ENCODE measurements around the gene CBR3.
A peak's percentile ranks its signal among the peaks of the same experiment; 100 is the strongest.

CBR3 gene

DNA sequence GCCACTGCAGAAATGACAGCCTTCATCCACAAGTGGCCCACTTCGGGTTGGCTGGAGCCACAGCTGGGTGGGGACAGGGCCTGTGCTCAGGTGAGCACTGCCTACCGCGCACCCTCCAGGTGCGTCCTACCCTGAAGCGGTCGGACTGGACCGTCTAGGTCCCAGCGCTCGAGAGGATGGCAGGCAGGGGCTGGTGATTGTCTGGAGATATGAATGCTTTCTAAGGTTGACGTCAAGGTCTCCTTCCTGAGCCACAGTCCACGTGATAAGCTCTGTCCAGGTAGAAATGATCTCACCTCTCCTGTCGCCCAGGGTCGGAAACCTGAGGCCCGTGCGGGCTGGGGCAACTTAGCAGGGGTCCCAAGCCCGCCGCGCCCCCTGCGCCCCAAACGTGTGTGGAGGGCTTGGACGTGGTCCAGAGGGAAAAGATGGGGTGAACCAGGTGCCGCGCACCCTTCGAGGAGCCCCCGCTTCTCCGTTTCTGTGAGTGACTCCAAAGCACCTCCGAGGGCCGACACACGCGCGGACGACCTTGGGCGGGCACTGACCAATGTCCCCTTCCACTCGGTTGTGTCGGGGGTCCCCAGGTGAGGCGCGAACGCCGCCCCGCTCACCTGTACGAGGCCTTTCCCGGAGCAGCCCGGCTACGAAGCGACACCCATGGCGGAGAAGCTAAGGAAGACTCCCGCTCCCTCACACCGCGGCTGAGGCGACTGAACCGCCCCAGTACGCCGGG, 20.9 kb downstream of the CBR3 start (continued):
- TF ChIP-seq, protein P1, sequence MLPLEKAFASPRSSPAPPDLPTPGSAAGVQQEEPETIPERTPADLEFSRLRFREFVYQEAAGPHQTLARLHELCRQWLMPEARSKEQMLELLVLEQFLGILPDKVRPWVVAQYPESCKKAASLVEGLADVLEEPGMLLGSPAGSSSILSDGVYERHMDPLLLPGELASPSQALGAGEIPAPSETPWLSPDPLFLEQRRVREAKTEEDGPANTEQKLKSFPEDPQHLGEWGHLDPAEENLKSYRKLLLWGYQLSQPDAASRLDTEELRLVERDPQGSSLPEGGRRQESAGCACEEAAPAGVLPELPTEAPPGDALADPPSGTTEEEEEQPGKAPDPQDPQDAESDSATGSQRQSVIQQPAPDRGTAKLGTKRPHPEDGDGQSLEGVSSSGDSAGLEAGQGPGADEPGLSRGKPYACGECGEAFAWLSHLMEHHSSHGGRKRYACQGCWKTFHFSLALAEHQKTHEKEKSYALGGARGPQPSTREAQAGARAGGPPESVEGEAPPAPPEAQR (tag by site-specific recombination; IDR thresholded peaks at IDR 0.05): no peak
- TF ChIP-seq, protein P2, sequence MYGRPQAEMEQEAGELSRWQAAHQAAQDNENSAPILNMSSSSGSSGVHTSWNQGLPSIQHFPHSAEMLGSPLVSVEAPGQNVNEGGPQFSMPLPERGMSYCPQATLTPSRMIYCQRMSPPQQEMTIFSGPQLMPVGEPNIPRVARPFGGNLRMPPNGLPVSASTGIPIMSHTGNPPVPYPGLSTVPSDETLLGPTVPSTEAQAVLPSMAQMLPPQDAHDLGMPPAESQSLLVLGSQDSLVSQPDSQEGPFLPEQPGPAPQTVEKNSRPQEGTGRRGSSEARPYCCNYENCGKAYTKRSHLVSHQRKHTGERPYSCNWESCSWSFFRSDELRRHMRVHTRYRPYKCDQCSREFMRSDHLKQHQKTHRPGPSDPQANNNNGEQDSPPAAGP (tag by site-specific recombination; IDR thresholded peaks at IDR 0.05): peak; percentile 56; the same call in 1 of the 2 replicates
- TF ChIP-seq, protein P3, sequence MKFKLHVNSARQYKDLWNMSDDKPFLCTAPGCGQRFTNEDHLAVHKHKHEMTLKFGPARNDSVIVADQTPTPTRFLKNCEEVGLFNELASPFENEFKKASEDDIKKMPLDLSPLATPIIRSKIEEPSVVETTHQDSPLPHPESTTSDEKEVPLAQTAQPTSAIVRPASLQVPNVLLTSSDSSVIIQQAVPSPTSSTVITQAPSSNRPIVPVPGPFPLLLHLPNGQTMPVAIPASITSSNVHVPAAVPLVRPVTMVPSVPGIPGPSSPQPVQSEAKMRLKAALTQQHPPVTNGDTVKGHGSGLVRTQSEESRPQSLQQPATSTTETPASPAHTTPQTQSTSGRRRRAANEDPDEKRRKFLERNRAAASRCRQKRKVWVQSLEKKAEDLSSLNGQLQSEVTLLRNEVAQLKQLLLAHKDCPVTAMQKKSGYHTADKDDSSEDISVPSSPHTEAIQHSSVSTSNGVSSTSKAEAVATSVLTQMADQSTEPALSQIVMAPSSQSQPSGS (tag by site-specific recombination; IDR thresholded peaks at IDR 0.05; ENCODE audit: low read depth): no peak
- TF ChIP-seq PRDM6 (tag by site-specific recombination; IDR thresholded peaks at IDR 0.05): no peak
- peak; percentile 66; the same call in 1 of the 2 replicates for TF ChIP-seq ZNF121 (tag by site-specific recombination; IDR thresholded peaks at IDR 0.05)
- no peak for TF ChIP-seq ZFHX2 (tag by site-specific recombination; conservative IDR thresholded peaks at IDR 0.05)
- no peak for TF ChIP-seq ZNF548 (tag by site-specific recombination; IDR thresholded peaks at IDR 0.05)
- TF ChIP-seq KLF10 (tag by site-specific recombination; IDR thresholded peaks at IDR 0.05): no peak
- no peak for TF ChIP-seq ZNF76 (tag by site-specific recombination; IDR thresholded peaks at IDR 0.05; ENCODE audit: borderline replicate concordance, low read depth)
- TF ChIP-seq ZNF394 (tag by site-specific recombination; IDR thresholded peaks at IDR 0.05; ENCODE audit: borderline replicate concordance): peak; percentile 96
- no peak for TF ChIP-seq PRDM1 (tag by site-specific recombination; IDR thresholded peaks at IDR 0.05)
- TF ChIP-seq KLF16 (tag by site-specific recombination; IDR thresholded peaks at IDR 0.05): peak; percentile 65; the same call in 1 of the 2 replicates
- TF ChIP-seq ZSCAN16 (tag by site-specific recombination; IDR thresholded peaks at IDR 0.05): peak; percentile 42; the same call in 1 of the 2 replicates
- TF ChIP-seq ZNF239 (tag by site-specific recombination; IDR thresholded peaks at IDR 0.05): no peak
- no peak for TF ChIP-seq ZNF211 (tag by site-specific recombination; IDR thresholded peaks at IDR 0.05; ENCODE audit: low read depth)
- TF ChIP-seq, protein P4, sequence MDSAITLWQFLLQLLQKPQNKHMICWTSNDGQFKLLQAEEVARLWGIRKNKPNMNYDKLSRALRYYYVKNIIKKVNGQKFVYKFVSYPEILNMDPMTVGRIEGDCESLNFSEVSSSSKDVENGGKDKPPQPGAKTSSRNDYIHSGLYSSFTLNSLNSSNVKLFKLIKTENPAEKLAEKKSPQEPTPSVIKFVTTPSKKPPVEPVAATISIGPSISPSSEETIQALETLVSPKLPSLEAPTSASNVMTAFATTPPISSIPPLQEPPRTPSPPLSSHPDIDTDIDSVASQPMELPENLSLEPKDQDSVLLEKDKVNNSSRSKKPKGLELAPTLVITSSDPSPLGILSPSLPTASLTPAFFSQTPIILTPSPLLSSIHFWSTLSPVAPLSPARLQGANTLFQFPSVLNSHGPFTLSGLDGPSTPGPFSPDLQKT (IDR thresholded peaks at IDR 0.05; ENCODE audit: borderline replicate concordance, low read depth, low read length): no peak
- no peak for TF ChIP-seq ZNF112 (tag by site-specific recombination; IDR thresholded peaks at IDR 0.05)
- TF ChIP-seq ZXDB (tag by site-specific recombination; IDR thresholded peaks at IDR 0.05): peak; percentile 80
- TF ChIP-seq ZNF48 (tag by site-specific recombination; IDR thresholded peaks at IDR 0.05): no peak
- TF ChIP-seq, protein P5, sequence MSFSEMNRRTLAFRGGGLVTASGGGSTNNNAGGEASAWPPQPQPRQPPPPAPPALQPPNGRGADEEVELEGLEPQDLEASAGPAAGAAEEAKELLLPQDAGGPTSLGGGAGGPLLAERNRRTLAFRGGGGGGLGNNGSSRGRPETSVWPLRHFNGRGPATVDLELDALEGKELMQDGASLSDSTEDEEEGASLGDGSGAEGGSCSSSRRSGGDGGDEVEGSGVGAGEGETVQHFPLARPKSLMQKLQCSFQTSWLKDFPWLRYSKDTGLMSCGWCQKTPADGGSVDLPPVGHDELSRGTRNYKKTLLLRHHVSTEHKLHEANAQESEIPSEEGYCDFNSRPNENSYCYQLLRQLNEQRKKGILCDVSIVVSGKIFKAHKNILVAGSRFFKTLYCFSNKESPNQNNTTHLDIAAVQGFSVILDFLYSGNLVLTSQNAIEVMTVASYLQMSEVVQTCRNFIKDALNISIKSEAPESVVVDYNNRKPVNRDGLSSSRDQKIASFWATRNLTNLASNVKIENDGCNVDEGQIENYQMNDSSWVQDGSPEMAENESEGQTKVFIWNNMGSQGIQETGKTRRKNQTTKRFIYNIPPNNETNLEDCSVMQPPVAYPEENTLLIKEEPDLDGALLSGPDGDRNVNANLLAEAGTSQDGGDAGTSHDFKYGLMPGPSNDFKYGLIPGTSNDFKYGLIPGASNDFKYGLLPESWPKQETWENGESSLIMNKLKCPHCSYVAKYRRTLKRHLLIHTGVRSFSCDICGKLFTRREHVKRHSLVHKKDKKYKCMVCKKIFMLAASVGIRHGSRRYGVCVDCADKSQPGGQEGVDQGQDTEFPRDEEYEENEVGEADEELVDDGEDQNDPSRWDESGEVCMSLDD (tag by site-specific recombination; IDR thresholded peaks at IDR 0.05): peak; percentile 77
